Calu3 (cell line): Measurements from ENCODE around the gene EFHD2. TPM values are rescaled to one million over a fixed set of nuclear protein-coding genes. Genes with fewer than 3 reads are reported as not detected.

ENCODE experiments used
- Bru-seq: library from RNA; stranded (reverse); fragments of 400-500 nt; gene quantifications from one replicate; lab custom pipeline; 2021; lab: Mats Ljungman, UMichigan
- BruChase-seq, 2 experiments: library from RNA; stranded (reverse); fragments of 400-500 nt; gene quantifications; one replicate each; lab custom pipeline; 2021; lab: Mats Ljungman, UMichigan
- BruUV-seq: library from RNA; stranded (reverse); fragments of 400-500 nt; replicated peaks from 2 replicates; lab custom pipeline; 2021; lab: Mats Ljungman, UMichigan
- CTCF ChIA-PET: fragments of 300-600 bp; sonication (Branson Sonifier 250); formaldehyde crosslinking; loops from one replicate; lab custom pipeline; 2022; ENCODE audit warnings: antibody characterized with exemption; lab: Charles Lee
- DNase-seq: peaks from one replicate; pipeline ENCODE4 v3.0.0; 2022
- H3K27ac Mint-ChIP-seq: one replicate; pipeline ENCODE4 v1.8.0; 2022; ENCODE audit warnings: mixed read lengths; ENCODE audit not compliant: unreplicated experiment
- H3K27me3 Mint-ChIP-seq: one replicate; pipeline ENCODE4 v1.8.0; 2022; ENCODE audit warnings: mixed read lengths; ENCODE audit not compliant: unreplicated experiment
- H3K36me3 Mint-ChIP-seq: one replicate; pipeline ENCODE4 v1.8.0; 2022; ENCODE audit warnings: mild to moderate bottlenecking, moderate library complexity, mixed read lengths; ENCODE audit not compliant: insufficient read depth, unreplicated experiment
- H3K4me1 Mint-ChIP-seq: one replicate; pipeline ENCODE4 v1.8.0; 2022; ENCODE audit warnings: mild to moderate bottlenecking, low read depth, mixed read lengths; ENCODE audit not compliant: unreplicated experiment
- H3K4me3 Mint-ChIP-seq: one replicate; pipeline ENCODE4 v1.8.0; 2022; ENCODE audit warnings: mild to moderate bottlenecking, low read depth, moderate library complexity, mixed read lengths; ENCODE audit not compliant: unreplicated experiment
- H3K9me3 Mint-ChIP-seq: one replicate; pipeline ENCODE4 v1.8.0; 2022; ENCODE audit warnings: low read depth, mixed read lengths; ENCODE audit not compliant: unreplicated experiment
- CTCF ChIP-seq: fragments of 200-600 bp; IDR thresholded peaks from one replicate; pipeline ENCODE4 v1.8.0; 2022; ENCODE audit warnings: antibody characterized with exemption; ENCODE audit not compliant: unreplicated experiment
- intact Hi-C: fragments of 100-400 bp; cut with micrococcal nuclease; formaldehyde crosslinking; loops from one replicate; pipeline ENCODE4 v1.10.0; 2022; ENCODE audit not compliant: unreplicated experiment
- long read RNA-seq: library from polyadenylated mRNA; stranded (forward); transcript quantifications from one replicate; pipeline ENCODE4 v2.0.0, GENCODE V29; 2022
- total RNA-seq: library from RNA; stranded (reverse); gene quantifications from 2 replicates; pipeline ENCODE4 v1.2.3, GENCODE V29; 2022

The EFHD2 gene
- total RNA-seq (51.0 and 57.8 TPM in 2 replicates), Bru-seq, nascent RNA (percentile 64 among the genes with signal in this experiment), BruChase-seq, experiment 1, labeled RNA remaining after a 6-hour chase (percentile 71 among the genes with signal in this experiment), BruChase-seq, experiment 2, labeled RNA remaining after a 2-hour chase (percentile 60 among the genes with signal in this experiment)
- long read RNA-seq, transcript EFHD2-201 (4 exons, 2,419 nt): major isoform, 161 of 196 reads
- long read RNA-seq, partial matches to known transcripts: 12 of 196 reads
- long read RNA-seq, other reads (novel, unspliced or antisense): 23 of 196 reads

GRCh38 chr1:15409388-15410222, at the start of gene EFHD2:
TSS of gene EFHD2 (plus strand) at chr1:15409888. CDS start at chr1:15409972, 84 bp downstream.
- H3K27ac Mint-ChIP-seq: peak within 1 kb of the TSS; percentile 86
- CTCF ChIA-PET: no interaction called here
- no peaks in the 10 kb centered on the region for H3K9me3 Mint-ChIP-seq
- H3K27me3 Mint-ChIP-seq: peaks cover 14% of the 10 kb centered on the region
- BruUV-seq: no TSS peak
- no peak for TF ChIP-seq CTCF
- intact Hi-C loops: no loop called here
- peak within 1 kb of the TSS; percentile 79 for H3K4me3 Mint-ChIP-seq
- peaks cover 23% of the 10 kb centered on the region for H3K4me1 Mint-ChIP-seq
- DNase-seq: peak; percentile 83
- peaks cover 34% of the 10 kb centered on the region for H3K36me3 Mint-ChIP-seq

GRCh38 chr1:15360700-15361099, 49.0 kb upstream of the EFHD2 start:
- H3K9me3 Mint-ChIP-seq: no peaks in the 10 kb centered on the region
- H3K36me3 Mint-ChIP-seq: no peaks in the 10 kb centered on the region
- CTCF ChIA-PET: no interaction called here
- BruUV-seq: no TSS peak
- peaks cover 7% of the 10 kb centered on the region for H3K4me1 Mint-ChIP-seq
- no peak overlapping the region for H3K4me3 Mint-ChIP-seq
- intact Hi-C loops: no loop called here
- no peak for DNase-seq
- no peak for TF ChIP-seq CTCF
- H3K27me3 Mint-ChIP-seq: no peaks in the 10 kb centered on the region
- H3K27ac Mint-ChIP-seq: no peak overlapping the region

GRCh38 chr1:15362096-15362736, 47.5 kb upstream of the EFHD2 start:
- DNase-seq: no peak
- no peaks in the 10 kb centered on the region for H3K27me3 Mint-ChIP-seq
- intact Hi-C loops: no loop called here
- CTCF ChIA-PET: no interaction called here
- H3K27ac Mint-ChIP-seq: no peak overlapping the region
- peaks cover 17% of the 10 kb centered on the region for H3K4me1 Mint-ChIP-seq
- BruUV-seq: no TSS peak
- H3K9me3 Mint-ChIP-seq: no peaks in the 10 kb centered on the region
- H3K36me3 Mint-ChIP-seq: no peaks in the 10 kb centered on the region
- no peak overlapping the region for H3K4me3 Mint-ChIP-seq
- TF ChIP-seq CTCF: no peak

- intact Hi-C loops: no loop called here
- no peak for DNase-seq
- H3K4me1 Mint-ChIP-seq: peaks cover 21% of the 10 kb centered on the region
- H3K4me3 Mint-ChIP-seq: no peak overlapping the region
- no peaks in the 10 kb centered on the region for H3K36me3 Mint-ChIP-seq
- BruUV-seq: no TSS peak
- CTCF ChIA-PET: no interaction called here
- H3K27me3 Mint-ChIP-seq: no peaks in the 10 kb centered on the region
- no peak for TF ChIP-seq CTCF
- no peaks in the 10 kb centered on the region for H3K9me3 Mint-ChIP-seq
- no peak overlapping the region for H3K27ac Mint-ChIP-seq
Observed at GRCh38 chr1:15362737-15363128, 47.0 kb upstream of the EFHD2 start.
